Measurements from ENCODE around the gene PITX1.

Gene PITX1

GRCh38 chr5:135066781-135067180, 32.8 kb upstream of the PITX1 start:
- no peaks in the 10 kb centered on the region for H3K36me3 Mint-ChIP-seq
- no peak overlapping the region for H3K27ac Mint-ChIP-seq
- H3K4me3 Mint-ChIP-seq, result no peak overlapping the region
- no peaks in the 10 kb centered on the region for H3K9me3 Mint-ChIP-seq (ENCODE audit: low read depth)
- no peaks in the 10 kb centered on the region for H3K27me3 Mint-ChIP-seq
- no peaks in the 10 kb centered on the region for H3K4me1 Mint-ChIP-seq (ENCODE audit: low read depth)

DNA sequence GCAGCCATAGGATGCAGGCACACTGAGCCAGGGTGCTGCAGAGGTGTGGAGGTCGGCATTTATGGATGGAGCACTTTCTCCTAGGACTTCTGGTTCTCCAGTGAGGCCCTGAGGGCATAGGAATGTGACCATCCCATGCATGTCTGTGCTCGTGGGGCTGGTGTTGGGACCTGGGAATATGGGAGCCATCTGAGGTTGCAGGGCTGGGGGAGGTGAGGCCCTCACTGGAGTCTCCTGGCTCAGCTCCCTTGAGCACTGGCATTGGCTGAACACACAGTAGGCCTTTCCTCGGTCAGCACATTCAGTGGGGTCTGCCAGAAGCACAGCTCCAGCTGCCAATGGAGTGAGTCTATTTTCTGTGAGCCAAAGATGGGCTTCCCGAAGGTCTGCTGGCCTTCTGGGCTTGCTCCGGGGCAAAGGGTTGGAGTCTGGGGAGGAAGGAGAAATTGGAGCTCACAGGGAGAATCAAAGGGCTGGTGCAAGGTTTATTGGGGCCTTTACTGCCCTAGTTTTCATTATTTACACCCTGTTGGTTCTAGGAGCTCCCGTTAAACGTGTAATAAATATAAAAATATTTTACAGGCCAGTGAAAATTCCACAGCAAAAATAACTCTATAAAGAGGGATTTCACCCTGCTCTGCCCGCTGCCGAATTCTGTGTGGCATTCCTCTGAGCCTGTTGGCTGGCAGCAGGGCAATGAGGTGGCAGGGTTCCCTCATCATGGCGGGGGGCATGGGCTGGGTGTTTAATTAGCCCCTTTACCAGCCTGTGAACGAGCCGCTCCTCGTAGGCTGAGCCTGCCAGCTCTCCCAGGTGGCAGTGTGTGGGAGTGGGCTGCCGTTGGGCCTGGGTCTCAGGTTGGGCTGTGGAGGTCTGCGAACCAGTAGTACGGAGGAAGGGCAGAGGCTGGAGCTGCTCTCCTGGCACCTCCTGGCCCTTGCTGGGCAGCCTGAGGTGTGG, 31.6 kb upstream of the PITX1 start:
- H3K27me3 Mint-ChIP-seq, result no peaks in the 10 kb centered on the region
- no peaks in the 10 kb centered on the region for H3K9me3 Mint-ChIP-seq (ENCODE audit: low read depth)
- H3K4me3 Mint-ChIP-seq, result no peak overlapping the region
- H3K27ac Mint-ChIP-seq, result no peak overlapping the region
- no peaks in the 10 kb centered on the region for H3K4me1 Mint-ChIP-seq (ENCODE audit: low read depth)
- no peaks in the 10 kb centered on the region for H3K36me3 Mint-ChIP-seq

GRCh38 chr5:135064235-135064570, 30.2 kb upstream of the PITX1 start:
- no peak overlapping the region for H3K4me3 Mint-ChIP-seq
- H3K27me3 Mint-ChIP-seq, result no peaks in the 10 kb centered on the region
- no peaks in the 10 kb centered on the region for H3K9me3 Mint-ChIP-seq (ENCODE audit: low read depth)
- H3K36me3 Mint-ChIP-seq, result no peaks in the 10 kb centered on the region
- H3K27ac Mint-ChIP-seq, result no peak overlapping the region
- no peaks in the 10 kb centered on the region for H3K4me1 Mint-ChIP-seq (ENCODE audit: low read depth)

DNA sequence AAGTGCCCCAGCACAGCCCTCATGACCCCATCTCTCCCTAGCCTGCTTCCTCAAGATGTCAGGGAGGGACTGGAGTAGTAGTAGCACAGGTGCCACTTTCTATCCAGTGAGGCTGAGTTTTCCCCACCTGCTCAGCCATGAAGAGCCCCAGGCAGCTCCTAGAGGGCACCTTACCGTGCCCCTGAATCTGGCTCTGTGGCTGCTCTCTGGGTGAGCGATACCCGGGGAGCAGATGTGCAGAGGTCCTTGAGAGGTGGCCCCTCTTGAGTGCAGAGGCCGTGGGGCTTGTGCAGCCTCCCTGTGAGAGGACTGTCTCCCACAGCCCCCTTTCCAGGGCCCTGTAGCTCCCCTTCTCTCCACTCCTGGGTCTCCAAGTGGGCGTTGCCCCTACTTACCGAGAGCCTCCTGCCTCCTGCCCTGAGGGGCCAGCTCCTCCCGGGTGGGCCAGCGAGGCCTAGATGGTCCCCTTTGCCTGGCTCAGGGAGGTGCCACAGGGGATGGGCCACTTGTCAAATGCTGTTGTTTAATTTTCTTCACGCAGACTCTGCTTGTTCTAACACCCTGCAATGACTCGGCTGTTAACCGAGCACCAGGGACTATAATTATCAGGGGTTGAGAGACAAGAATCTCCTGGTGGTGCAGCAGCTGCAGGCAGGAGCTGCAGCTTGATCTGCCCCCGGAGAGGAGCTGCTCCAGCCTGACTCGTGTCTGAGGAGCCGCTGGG, 29.6 kb upstream of the PITX1 start:
- H3K9me3 Mint-ChIP-seq (ENCODE audit: low read depth), result no peaks in the 10 kb centered on the region
- no peaks in the 10 kb centered on the region for H3K36me3 Mint-ChIP-seq
- no peaks in the 10 kb centered on the region for H3K4me1 Mint-ChIP-seq (ENCODE audit: low read depth)
- no peak overlapping the region for H3K4me3 Mint-ChIP-seq
- H3K27ac Mint-ChIP-seq, result no peak overlapping the region
- H3K27me3 Mint-ChIP-seq, result no peaks in the 10 kb centered on the region

- Mint-ChIP-seq H3K4me1 (ENCODE audit: low read depth) (no peaks in the 10 kb centered on the region), H3K4me3 (no peak overlapping the region), H3K27me3 (no peaks in the 10 kb centered on the region), H3K27ac (no peak overlapping the region), H3K9me3 (ENCODE audit: low read depth) (no peaks in the 10 kb centered on the region), H3K36me3 (no peaks in the 10 kb centered on the region)
Observed at GRCh38 chr5:135063056-135063445, 29.0 kb upstream of the PITX1 start.

DNA sequence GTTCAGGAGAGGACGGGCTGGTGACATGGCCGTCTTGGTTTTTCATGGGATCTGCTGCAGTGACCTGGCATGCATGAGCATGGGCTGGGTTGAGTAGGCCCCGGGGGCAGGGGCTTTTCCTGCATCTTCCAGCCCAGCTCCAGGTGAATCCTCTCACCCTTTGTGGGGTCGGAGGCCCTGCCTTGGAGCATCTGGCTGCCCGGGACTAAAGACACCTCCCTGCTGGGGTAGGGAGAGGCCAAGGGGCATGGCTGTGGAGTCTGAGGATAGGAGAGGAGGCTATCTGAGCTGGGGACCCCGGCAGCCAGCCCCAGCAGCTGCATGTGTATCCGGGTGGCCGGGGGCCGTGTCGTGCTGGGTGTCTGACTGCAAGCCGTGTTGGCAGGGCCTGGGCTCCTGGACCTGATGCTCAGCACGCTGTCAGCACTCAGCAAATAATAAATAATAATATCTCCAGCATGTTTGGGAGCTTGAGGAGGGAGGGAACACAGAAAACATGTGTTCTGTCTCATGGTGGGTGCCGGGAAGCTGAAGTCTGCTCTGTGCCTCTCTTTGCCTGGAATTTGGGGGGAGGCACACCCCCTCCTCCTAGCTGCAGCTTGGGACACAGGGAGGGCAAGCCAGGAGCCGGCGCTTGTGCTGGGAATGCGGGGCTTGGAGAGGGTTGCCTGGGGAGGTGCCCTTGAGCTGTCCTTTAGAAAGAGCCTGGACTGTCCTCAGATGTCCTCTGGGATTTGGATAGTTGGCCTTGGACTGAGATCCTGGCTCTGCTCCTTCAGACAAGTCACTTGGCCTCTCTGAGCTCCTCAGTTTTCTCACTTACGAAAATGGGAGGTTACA, 28.4 kb upstream of the PITX1 start:
- H3K27me3 Mint-ChIP-seq, result no peaks in the 10 kb centered on the region
- H3K4me1 Mint-ChIP-seq (ENCODE audit: low read depth), result no peaks in the 10 kb centered on the region
- no peak overlapping the region for H3K4me3 Mint-ChIP-seq
- H3K27ac Mint-ChIP-seq, result no peak overlapping the region
- H3K9me3 Mint-ChIP-seq (ENCODE audit: low read depth), result no peaks in the 10 kb centered on the region
- H3K36me3 Mint-ChIP-seq, result no peaks in the 10 kb centered on the region

DNA sequence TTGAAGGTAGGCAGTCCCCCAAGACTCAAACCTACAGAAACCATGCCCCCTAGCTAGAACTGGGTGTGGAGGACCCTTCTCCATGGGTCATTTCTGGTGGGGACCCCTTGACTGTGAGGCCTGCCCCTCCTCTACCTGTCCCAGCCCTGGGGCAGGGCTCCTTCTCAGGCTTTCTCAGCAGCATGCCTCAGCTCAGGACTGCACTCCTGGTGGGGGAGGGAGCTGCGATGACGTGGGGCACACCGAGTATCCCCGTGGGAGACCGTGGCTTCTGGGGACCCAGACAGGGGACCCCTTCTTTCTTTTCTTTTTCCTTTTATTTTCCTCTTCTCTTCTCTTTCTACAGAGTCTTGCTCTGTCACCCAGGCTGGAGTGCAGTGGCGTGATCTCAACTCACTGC, 27.0 kb upstream of the PITX1 start:
- H3K36me3 Mint-ChIP-seq, result no peaks in the 10 kb centered on the region
- H3K4me3 Mint-ChIP-seq, result no peak overlapping the region
- no peak overlapping the region for H3K27ac Mint-ChIP-seq
- no peaks in the 10 kb centered on the region for H3K9me3 Mint-ChIP-seq (ENCODE audit: low read depth)
- no peaks in the 10 kb centered on the region for H3K27me3 Mint-ChIP-seq
- H3K4me1 Mint-ChIP-seq (ENCODE audit: low read depth), result no peaks in the 10 kb centered on the region

- no peaks in the 10 kb centered on the region for H3K4me1 Mint-ChIP-seq (ENCODE audit: low read depth)
- no peak overlapping the region for H3K27ac Mint-ChIP-seq
- no peaks in the 10 kb centered on the region for H3K27me3 Mint-ChIP-seq
- H3K9me3 Mint-ChIP-seq (ENCODE audit: low read depth), result no peaks in the 10 kb centered on the region
- no peak overlapping the region for H3K4me3 Mint-ChIP-seq
- no peaks in the 10 kb centered on the region for H3K36me3 Mint-ChIP-seq
Observed at GRCh38 chr5:135060021-135060420, 26.0 kb upstream of the PITX1 start.

DNA sequence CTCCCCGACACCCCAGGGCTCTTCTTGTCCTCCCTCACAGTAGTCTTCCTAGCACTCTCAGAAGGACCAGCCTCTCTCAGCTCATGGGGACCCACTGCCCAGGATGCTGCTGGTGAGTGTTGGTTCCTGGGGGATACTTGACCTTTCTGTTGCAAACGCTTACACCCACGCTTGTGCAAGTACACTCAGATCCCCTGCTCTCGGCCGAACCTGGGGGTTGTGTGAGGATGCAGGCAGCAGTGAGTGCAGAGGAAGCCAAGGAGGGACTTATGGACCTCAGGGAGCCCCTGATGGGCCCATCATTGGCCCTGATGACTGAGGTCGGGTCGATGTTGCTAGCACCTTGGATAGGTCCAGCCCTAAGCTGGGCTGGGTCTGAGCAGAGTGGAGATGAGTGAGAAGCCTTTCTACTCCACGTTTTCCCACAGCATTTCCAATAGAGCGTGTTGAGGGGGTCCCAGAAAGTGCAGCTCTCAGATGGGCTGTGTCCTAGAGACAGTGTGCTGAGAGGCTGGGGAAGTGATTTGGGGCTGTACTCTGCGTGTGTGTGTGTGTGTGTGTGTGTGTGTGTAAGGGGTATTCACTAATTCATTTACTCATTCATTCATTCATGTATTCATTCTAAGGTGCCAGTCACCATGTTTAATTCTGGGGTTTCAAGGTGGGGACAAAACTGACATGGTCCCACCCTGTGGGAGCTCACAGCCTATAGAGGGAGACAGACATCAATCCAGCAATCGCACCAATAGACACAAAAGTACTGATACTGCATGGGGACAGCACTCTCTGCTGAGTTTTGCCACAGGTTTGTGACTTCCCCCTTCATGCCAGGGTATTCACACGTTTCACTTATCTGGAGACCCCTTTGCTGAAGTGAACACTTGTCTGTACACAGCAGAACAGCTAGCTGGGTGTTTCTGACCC, 25.2 kb upstream of the PITX1 start:
- H3K4me1 Mint-ChIP-seq (ENCODE audit: low read depth), result no peaks in the 10 kb centered on the region
- H3K27me3 Mint-ChIP-seq, result peaks cover under 1% of the 10 kb centered on the region
- no peaks in the 10 kb centered on the region for H3K9me3 Mint-ChIP-seq (ENCODE audit: low read depth)
- H3K27ac Mint-ChIP-seq, result no peak overlapping the region
- no peak overlapping the region for H3K4me3 Mint-ChIP-seq
- H3K36me3 Mint-ChIP-seq, result no peaks in the 10 kb centered on the region

DNA sequence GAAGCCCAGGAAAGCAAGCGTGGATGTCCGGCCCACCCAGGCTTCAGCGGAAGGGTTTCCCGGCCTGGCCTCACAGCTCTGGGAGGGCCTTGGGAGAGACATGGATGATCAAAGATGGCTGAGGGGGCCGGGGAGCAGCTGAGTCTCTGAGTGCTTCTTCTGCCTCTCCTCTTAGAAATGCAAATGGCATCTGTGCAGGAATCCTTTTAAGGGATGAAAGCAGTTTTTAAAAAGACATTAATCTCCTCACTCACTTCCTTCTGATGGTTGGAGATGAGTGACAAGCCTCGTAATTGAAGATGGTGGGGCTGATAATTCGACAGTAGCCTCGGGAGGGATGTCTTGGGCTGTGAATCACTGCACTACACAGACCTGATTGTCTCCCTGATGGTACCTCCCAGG, 24.3 kb upstream of the PITX1 start:
- H3K27me3 Mint-ChIP-seq, result peaks cover 7% of the 10 kb centered on the region
- H3K4me1 Mint-ChIP-seq (ENCODE audit: low read depth), result peaks cover 4% of the 10 kb centered on the region
- H3K9me3 Mint-ChIP-seq (ENCODE audit: low read depth), result no peaks in the 10 kb centered on the region
- H3K36me3 Mint-ChIP-seq, result no peaks in the 10 kb centered on the region
- no peak overlapping the region for H3K27ac Mint-ChIP-seq
- H3K4me3 Mint-ChIP-seq, result no peak overlapping the region

DNA sequence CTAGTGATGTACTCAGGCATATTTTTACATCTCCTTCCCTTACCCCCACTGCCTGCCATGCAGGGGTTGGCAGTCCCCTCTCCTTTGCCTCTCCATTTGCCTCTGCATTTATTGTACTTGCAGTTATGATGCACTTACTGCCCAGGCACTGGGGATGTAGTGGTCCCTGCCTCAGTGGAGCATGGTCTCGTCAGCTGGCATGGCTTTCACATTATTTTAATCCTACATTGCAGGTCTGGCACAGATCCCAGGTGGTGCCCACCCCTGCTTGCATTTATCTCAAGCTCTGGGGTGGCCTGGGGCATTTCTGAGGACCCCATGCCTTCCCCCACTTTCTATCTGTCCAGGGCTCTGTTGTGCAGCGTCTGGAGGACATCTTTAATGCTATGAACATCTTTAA, 23.2 kb upstream of the PITX1 start:
- Mint-ChIP-seq H3K27ac (no peak overlapping the region), H3K9me3 (ENCODE audit: low read depth) (no peaks in the 10 kb centered on the region), H3K4me3 (no peak overlapping the region), H3K4me1 (ENCODE audit: low read depth) (peaks cover 4% of the 10 kb centered on the region), H3K36me3 (no peaks in the 10 kb centered on the region), H3K27me3 (peaks cover 12% of the 10 kb centered on the region)

DNA sequence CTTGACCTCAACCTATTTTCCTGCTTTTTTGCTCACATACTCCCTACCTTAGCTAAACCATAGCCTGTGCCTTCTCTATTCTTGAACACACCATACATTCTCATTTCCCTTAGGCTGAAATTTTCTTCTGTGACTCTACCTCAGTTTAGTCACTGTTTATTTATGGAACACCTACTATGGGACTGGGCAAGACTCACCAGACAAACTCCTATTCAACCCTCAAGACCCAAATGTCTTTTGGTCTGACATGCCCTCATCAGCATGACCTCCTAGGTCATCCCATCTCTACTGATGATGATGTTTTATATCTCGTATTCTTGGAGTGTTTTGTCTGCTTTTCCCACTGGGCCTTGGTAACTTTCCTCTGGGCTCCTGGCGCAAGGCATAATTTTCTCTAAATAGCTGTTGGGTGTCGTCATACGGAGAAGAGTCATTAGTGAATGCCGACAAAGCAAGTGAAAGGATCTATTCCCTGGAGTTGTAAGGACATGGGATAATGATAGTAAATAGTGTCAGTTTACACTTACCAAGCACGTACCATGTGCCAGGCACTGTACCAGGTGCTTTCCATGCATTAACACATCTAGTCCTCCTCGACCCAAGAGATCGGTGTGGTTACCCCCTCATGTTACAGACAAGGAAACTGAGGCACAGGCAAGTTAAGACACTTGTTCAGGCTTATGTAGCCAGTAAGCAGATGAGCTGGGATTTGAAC, 22.4 kb upstream of the PITX1 start:
- H3K27me3 Mint-ChIP-seq, result peaks cover 16% of the 10 kb centered on the region
- no peak overlapping the region for H3K27ac Mint-ChIP-seq
- no peak overlapping the region for H3K4me3 Mint-ChIP-seq
- no peaks in the 10 kb centered on the region for H3K36me3 Mint-ChIP-seq
- no peaks in the 10 kb centered on the region for H3K9me3 Mint-ChIP-seq (ENCODE audit: low read depth)
- peaks cover 4% of the 10 kb centered on the region for H3K4me1 Mint-ChIP-seq (ENCODE audit: low read depth)

DNA sequence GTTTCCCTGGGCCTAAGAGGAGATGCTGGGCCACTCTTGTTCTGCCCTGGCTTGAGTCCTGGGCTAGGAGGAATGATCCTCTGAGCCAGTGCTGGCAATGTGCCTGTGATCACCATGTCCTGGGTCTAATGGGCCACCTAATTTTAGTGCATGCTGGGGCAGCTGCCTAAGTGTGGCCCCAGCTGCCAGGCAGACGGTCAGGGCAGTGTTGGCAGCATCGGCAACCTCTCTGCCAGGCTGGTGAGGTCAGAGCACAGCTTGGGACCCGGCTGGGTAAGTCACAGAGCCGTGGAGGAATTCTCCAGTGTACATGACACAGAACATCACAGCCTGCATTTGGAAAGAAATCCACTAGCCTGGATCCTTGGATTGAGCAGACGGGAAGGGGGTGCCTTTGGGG, 21.4 kb upstream of the PITX1 start:
- H3K36me3 Mint-ChIP-seq, result no peaks in the 10 kb centered on the region
- H3K4me1 Mint-ChIP-seq (ENCODE audit: low read depth), result peaks cover 4% of the 10 kb centered on the region
- no peak overlapping the region for H3K4me3 Mint-ChIP-seq
- H3K9me3 Mint-ChIP-seq (ENCODE audit: low read depth), result no peaks in the 10 kb centered on the region
- H3K27me3 Mint-ChIP-seq, result peaks cover 24% of the 10 kb centered on the region
- no peak overlapping the region for H3K27ac Mint-ChIP-seq

DNA sequence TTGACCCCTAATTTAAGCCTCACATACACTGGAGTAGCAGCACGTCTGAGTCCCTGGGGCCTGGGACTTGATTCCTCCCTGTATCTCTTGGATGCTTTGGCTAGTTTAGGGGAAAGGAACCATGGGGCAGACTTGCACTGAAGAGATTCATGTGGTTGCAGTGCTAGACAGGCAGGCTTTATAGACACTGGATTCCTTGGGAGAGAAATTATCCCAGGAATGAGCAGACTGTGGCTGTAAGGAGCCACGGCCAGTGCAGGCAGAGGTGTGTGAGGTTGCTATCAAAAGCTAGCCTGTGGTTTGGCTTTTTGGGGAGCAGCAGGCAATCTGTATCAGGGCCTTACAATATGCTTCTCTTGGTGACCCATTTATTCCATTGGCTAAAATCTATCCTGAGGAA, 20.5 kb upstream of the PITX1 start:
- Mint-ChIP-seq H3K36me3 (no peaks in the 10 kb centered on the region), H3K4me3 (no peak overlapping the region), H3K27ac (no peak overlapping the region), H3K4me1 (ENCODE audit: low read depth) (peaks cover 4% of the 10 kb centered on the region), H3K9me3 (ENCODE audit: low read depth) (no peaks in the 10 kb centered on the region), H3K27me3 (peaks cover 27% of the 10 kb centered on the region)

Data from activated naive CD8-positive, alpha-beta T cell (primary cell).